Liver (tissue), 9 donors: ENCODE data around the gene NR2C1. TPM values are rescaled to one million over a fixed set of nuclear protein-coding genes. Genes with fewer than 3 reads are reported as not detected.

Experiments used
- DNase-seq: peaks from one replicate; pipeline ENCODE4 v3.0.0-alpha.2; 2017; ENCODE audit warnings: low spot score
- H3K27ac ChIP-seq, 2 donors: one replicate each; pipeline ENCODE4 v1.7.0; 2013; ENCODE audit warnings: inconsistent platforms in 2 of 2, low read length in 2 of 2, control low read depth in 1 of 2, low read depth in 1 of 2, mild to moderate bottlenecking in 1 of 2
- H3K27me3 ChIP-seq, 4 donors: one replicate each; pipeline versions ENCODE4 v1.6.1 to v1.7.0; 2013; ENCODE audit warnings: low read length in 3 of 4, inconsistent platforms in 1 of 4, mild to moderate bottlenecking in 1 of 4, moderate library complexity in 1 of 4; ENCODE audit not compliant: control insufficient read depth in 4 of 4, insufficient read depth in 4 of 4
- H3K36me3 ChIP-seq, 4 donors: one replicate each; pipeline versions ENCODE4 v1.6.1 to v1.7.0; 2013; ENCODE audit warnings: low read length in 3 of 4, mild to moderate bottlenecking in 3 of 4, low read depth in 1 of 4, moderate library complexity in 1 of 4; ENCODE audit not compliant: control insufficient read depth in 4 of 4, insufficient read depth in 3 of 4
- H3K4me1 ChIP-seq, 4 donors: one replicate each; pipeline versions ENCODE4 v1.6.1 to v1.7.0; 2013; ENCODE audit warnings: low read length in 3 of 4, mild to moderate bottlenecking in 3 of 4, moderate library complexity in 1 of 4; ENCODE audit not compliant: control insufficient read depth in 4 of 4, insufficient read depth in 4 of 4
- H3K4me3 ChIP-seq, 3 donors: one replicate each; pipeline versions ENCODE4 v1.6.1 to v1.7.0; 2013; ENCODE audit warnings: low read length in 3 of 3, control low read depth in 1 of 3, low read depth in 1 of 3, mild to moderate bottlenecking in 1 of 3
- H3K9ac ChIP-seq, 2 donors: one replicate each; pipeline ENCODE4 v1.7.0; 2013; ENCODE audit warnings: low read length in 2 of 2, mild to moderate bottlenecking in 2 of 2, moderate library complexity in 2 of 2, control low read depth in 1 of 2, low read depth in 1 of 2
- H3K9me3 ChIP-seq, 4 donors: one replicate each; pipeline versions ENCODE4 v1.6.1 to v1.7.0; 2013; ENCODE audit warnings: low read length in 3 of 4; ENCODE audit not compliant: control insufficient read depth in 4 of 4
- CTCF ChIP-seq: fragments of 150-350 bp; IDR thresholded peaks from 2 replicates; pipeline ENCODE4 v1.5.1; 2017; ENCODE audit warnings: improper control_type of control experiment, low read depth, low read length; ENCODE audit not compliant: missing input control
- EGR1 ChIP-seq, 2 donors: IDR thresholded peaks; 2 replicates each; pipeline ENCODE4 v1.6.1; 2016 to 2018; ENCODE audit warnings: antibody characterized with exemption in 2 of 2, low read depth in 2 of 2
- FOXA1 ChIP-seq: IDR thresholded peaks from 2 replicates; pipeline ENCODE4 v1.6.1; 2016; ENCODE audit warnings: antibody characterized with exemption
- FOXA2 ChIP-seq: IDR thresholded peaks from 2 replicates; pipeline ENCODE4 v1.6.1; 2016; ENCODE audit warnings: antibody characterized with exemption
- GABPA ChIP-seq, 2 donors: IDR thresholded peaks in 1 of 2; conservative IDR thresholded peaks in 1 of 2; 2 replicates each; pipeline ENCODE4 v1.6.1; 2016; ENCODE audit warnings: antibody characterized with exemption in 2 of 2, mild to moderate bottlenecking in 1 of 2, moderate library complexity in 1 of 2
- HNF4A ChIP-seq, 2 donors: conservative IDR thresholded peaks; 2 replicates each; pipeline ENCODE4 v1.6.1; 2016; ENCODE audit warnings: antibody characterized with exemption in 2 of 2, mild to moderate bottlenecking in 2 of 2
- HNF4G ChIP-seq: IDR thresholded peaks from 2 replicates; pipeline ENCODE4 v1.6.1; 2016; ENCODE audit warnings: antibody characterized with exemption
- JUND ChIP-seq, 2 donors: IDR thresholded peaks; 2 replicates each; pipeline ENCODE4 v1.6.1; 2016; ENCODE audit warnings: antibody characterized with exemption in 2 of 2
- NR2F2 ChIP-seq: IDR thresholded peaks from 2 replicates; pipeline ENCODE4 v1.6.1; 2016; ENCODE audit warnings: antibody characterized with exemption
- RAD21 ChIP-seq, 2 donors: IDR thresholded peaks; 2 replicates each; pipeline ENCODE4 v1.6.1; 2016; ENCODE audit warnings: antibody characterized with exemption in 2 of 2, mild to moderate bottlenecking in 2 of 2
- REST ChIP-seq: IDR thresholded peaks from 2 replicates; pipeline ENCODE4 v1.6.1; 2016; ENCODE audit warnings: antibody characterized with exemption, mild to moderate bottlenecking
- RXRA ChIP-seq, 2 donors: IDR thresholded peaks; 2 replicates each; pipeline ENCODE4 v1.6.1; 2017 to 2018; ENCODE audit warnings: antibody characterized with exemption in 2 of 2, mild to moderate bottlenecking in 1 of 2
- SP1 ChIP-seq: IDR thresholded peaks from 2 replicates; pipeline ENCODE4 v1.6.1; 2018; ENCODE audit warnings: antibody characterized with exemption, mild to moderate bottlenecking
- TAF1 ChIP-seq: conservative IDR thresholded peaks from 2 replicates; pipeline ENCODE4 v1.6.1; 2016; ENCODE audit warnings: antibody characterized with exemption, mild to moderate bottlenecking
- YY1 ChIP-seq: IDR thresholded peaks from 2 replicates; pipeline ENCODE4 v1.6.1; 2016; ENCODE audit warnings: antibody characterized with exemption, mild to moderate bottlenecking
- WGBS: extraction: QIAGEN DNeasy Blood & Tissue Kit; methylation state at CpG from one replicate; pipeline ENCODE4 v1.1.7; 2013; 5-methylcytosine and 5-hydroxymethylcytosine counted together
- polyA plus RNA-seq, 2 donors: library from polyadenylated mRNA; stranded (reverse) in 1 of 2; unstranded in 1 of 2; fragments of 200-250 nt in 1 of 2; fragments of >200 nt in 1 of 2; fragmentation: Nextera tagmentation in 1 of 2; extraction: Ambion mirVana in 1 of 2; gene quantifications; one replicate each; pipeline versions ENCODE4 v1.2.1 to v1.2.3, GENCODE V29; 2013 to 2015
- total RNA-seq, 2 donors: library from RNA; depleted of rRNA; stranded (reverse); fragments of >200 nt; gene quantifications; one replicate each; pipeline ENCODE4 v1.2.3, GENCODE V29; 2014
- TF ChIP-seq, protein P1 (sequence below): IDR thresholded peaks from 2 replicates; pipeline ENCODE4 v1.6.1; 2016; ENCODE audit warnings: antibody characterized with exemption
- TF ChIP-seq, protein P2 (sequence below): IDR thresholded peaks from 2 replicates; pipeline ENCODE4 v1.6.1; 2016; ENCODE audit warnings: antibody characterized with exemption
- TF ChIP-seq, protein P3 (sequence below): IDR thresholded peaks from 2 replicates; pipeline ENCODE4 v1.6.1; 2016; ENCODE audit warnings: antibody characterized with exemption
- donor health status: healthy.
- donor health status: healthy.
- donor health status: healthy.
- donor health status: healthy.
- donor health status: healthy.

Gene NR2C1
- total and polyA plus RNA-seq, 4 donors = 8.3 to 32.0 (median 21.0) TPM

DNA sequence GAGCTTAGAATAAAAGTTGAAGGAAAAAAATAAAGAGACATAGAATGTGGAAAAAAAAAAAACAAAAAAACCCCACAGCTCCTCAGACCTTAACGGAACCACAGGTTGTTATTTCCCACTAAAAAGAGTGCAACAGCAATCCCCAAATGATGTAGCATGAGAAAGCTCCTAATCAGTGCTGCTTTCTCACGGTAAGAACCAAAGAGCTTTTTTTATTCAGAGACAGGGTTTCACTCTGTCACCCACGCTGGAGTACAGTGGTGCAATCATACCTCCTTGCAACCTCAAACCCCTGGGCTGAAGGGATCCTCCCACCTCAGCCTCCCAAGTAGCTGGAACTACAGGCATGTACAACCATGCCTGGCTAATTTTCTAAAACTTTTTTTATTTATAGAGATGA, 83.2 kb downstream of the NR2C1 start:
- Histone ChIP-seq H3K27ac (no peak overlapping the region), H3K9ac (no peak overlapping the region), H3K27me3 (no peaks in the 10 kb centered on the region), H3K9me3 (no peaks in the 10 kb centered on the region), H3K4me3 (no peak overlapping the region), H3K36me3 (peaks cover 2 to 5% (median 3%) of the 10 kb centered on the region in 4 donors), H3K4me1 (no peaks in the 10 kb centered on the region)
- WGBS = 92% methylated on average over 3 of the region's 3 CpGs
- no peak for TF ChIP-seq SP1
- TF ChIP-seq, protein P1, sequence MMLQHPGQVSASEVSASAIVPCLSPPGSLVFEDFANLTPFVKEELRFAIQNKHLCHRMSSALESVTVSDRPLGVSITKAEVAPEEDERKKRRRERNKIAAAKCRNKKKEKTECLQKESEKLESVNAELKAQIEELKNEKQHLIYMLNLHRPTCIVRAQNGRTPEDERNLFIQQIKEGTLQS = no peak
- no peak for TF ChIP-seq GABPA (IDR thresholded peaks at IDR 0.05 in 1 of 2, conservative IDR thresholded peaks at IDR 0.05 in 1 of 2)
- no peak for TF ChIP-seq FOXA2
- no peak for TF ChIP-seq YY1
- TF ChIP-seq, protein P2, sequence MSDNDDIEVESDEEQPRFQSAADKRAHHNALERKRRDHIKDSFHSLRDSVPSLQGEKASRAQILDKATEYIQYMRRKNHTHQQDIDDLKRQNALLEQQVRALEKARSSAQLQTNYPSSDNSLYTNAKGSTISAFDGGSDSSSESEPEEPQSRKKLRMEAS = no peak
- TF ChIP-seq REST = no peak
- TF ChIP-seq NR2F2 = no peak
- no peak for TF ChIP-seq JUND (IDR thresholded peaks at IDR 0.05)
- no peak for TF ChIP-seq CTCF
- DNase-seq = no peak

- no peak overlapping the region for H3K27ac ChIP-seq
- TF ChIP-seq, protein P2 = no peak
- TF ChIP-seq JUND (IDR thresholded peaks at IDR 0.05) = no peak
- no peak for TF ChIP-seq FOXA2
- TF ChIP-seq, protein P1 = no peak
- TF ChIP-seq HNF4G = no peak
- TF ChIP-seq HNF4A (conservative IDR thresholded peaks at IDR 0.05) = no peak
- no peak for TF ChIP-seq NR2F2
- TF ChIP-seq RXRA (IDR thresholded peaks at IDR 0.05) = no peak
- no peak for TF ChIP-seq SP1
- no peak for TF ChIP-seq YY1
- no peak for TF ChIP-seq EGR1 (IDR thresholded peaks at IDR 0.05; ENCODE audit: low read depth in 2 of 2)
- TF ChIP-seq FOXA1 = no peak
- TF ChIP-seq, protein P3, sequence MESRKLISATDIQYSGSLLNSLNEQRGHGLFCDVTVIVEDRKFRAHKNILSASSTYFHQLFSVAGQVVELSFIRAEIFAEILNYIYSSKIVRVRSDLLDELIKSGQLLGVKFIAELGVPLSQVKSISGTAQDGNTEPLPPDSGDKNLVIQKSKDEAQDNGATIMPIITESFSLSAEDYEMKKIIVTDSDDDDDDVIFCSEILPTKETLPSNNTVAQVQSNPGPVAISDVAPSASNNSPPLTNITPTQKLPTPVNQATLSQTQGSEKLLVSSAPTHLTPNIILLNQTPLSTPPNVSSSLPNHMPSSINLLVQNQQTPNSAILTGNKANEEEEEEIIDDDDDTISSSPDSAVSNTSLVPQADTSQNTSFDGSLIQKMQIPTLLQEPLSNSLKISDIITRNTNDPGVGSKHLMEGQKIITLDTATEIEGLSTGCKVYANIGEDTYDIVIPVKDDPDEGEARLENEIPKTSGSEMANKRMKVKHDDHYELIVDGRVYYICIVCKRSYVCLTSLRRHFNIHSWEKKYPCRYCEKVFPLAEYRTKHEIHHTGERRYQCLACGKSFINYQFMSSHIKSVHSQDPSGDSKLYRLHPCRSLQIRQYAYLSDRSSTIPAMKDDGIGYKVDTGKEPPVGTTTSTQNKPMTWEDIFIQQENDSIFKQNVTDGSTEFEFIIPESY = no peak
- no peak for TF ChIP-seq RAD21 (IDR thresholded peaks at IDR 0.05)
- no peak for TF ChIP-seq TAF1
- TF ChIP-seq CTCF = no peak
- H3K9me3 ChIP-seq = no peaks in the 10 kb centered on the region
- peaks cover 0 to 5% (median 1%) of the 10 kb centered on the region in 4 donors for H3K36me3 ChIP-seq
- no peaks in the 10 kb centered on the region for H3K4me1 ChIP-seq
- no peak overlapping the region for H3K4me3 ChIP-seq
- 71% methylated on average over 6 of the region's 6 CpGs for WGBS
- no peak for DNase-seq
- H3K9ac ChIP-seq = no peak overlapping the region
- H3K27me3 ChIP-seq = no peaks in the 10 kb centered on the region
Observed at GRCh38 chr12:94988471-94988870, 84.9 kb downstream of the NR2C1 start.
